Large intestine (tissue), 3 donors: ENCODE data around the gene GABBR1. TPM values are rescaled to one million over a fixed set of nuclear protein-coding genes. Genes with fewer than 3 reads are reported as not detected.

Experiments used
- DNase-seq, 2 donors: peaks; one replicate each; pipeline versions ENCODE4 v3.0.0 to v3.0.0-alpha.2; 2013
- H3K27ac ChIP-seq: one replicate; pipeline ENCODE4 v1.5.1; 2013; ENCODE audit warnings: low read length
- H3K27me3 ChIP-seq: 2 replicates; pipeline ENCODE4 v1.6.1; 2013; ENCODE audit warnings: low read length; ENCODE audit not compliant: control insufficient read depth, insufficient read depth
- H3K36me3 ChIP-seq: 2 replicates; pipeline ENCODE4 v1.6.1; 2013; ENCODE audit warnings: low read length; ENCODE audit not compliant: control insufficient read depth, insufficient read depth
- H3K4me1 ChIP-seq: one replicate; pipeline ENCODE4 v1.6.1; 2013; ENCODE audit warnings: low read length; ENCODE audit not compliant: control insufficient read depth, insufficient read depth
- H3K4me3 ChIP-seq: one replicate; pipeline ENCODE4 v1.5.1; 2013; ENCODE audit warnings: low read length
- H3K9me3 ChIP-seq: one replicate; pipeline ENCODE4 v1.6.1; 2013; ENCODE audit warnings: mild to moderate bottlenecking, low read depth, low read length, moderate library complexity; ENCODE audit not compliant: control insufficient read depth
- WGBS: methylation state at CpG from one replicate; pipeline ENCODE4 v1.1.5; 2013; ENCODE audit warnings: low lambda C conversion rate; ENCODE audit not compliant: insufficient coverage; 5-methylcytosine and 5-hydroxymethylcytosine counted together
- polyA plus RNA-seq: library from polyadenylated mRNA; unstranded; fragments of 120-200 nt; gene quantifications from one replicate; pipeline ENCODE4 v1.2.1, GENCODE V29; 2013

The GABBR1 gene
- polyA plus RNA-seq, 1 donor, result 35.9 TPM

DNA sequence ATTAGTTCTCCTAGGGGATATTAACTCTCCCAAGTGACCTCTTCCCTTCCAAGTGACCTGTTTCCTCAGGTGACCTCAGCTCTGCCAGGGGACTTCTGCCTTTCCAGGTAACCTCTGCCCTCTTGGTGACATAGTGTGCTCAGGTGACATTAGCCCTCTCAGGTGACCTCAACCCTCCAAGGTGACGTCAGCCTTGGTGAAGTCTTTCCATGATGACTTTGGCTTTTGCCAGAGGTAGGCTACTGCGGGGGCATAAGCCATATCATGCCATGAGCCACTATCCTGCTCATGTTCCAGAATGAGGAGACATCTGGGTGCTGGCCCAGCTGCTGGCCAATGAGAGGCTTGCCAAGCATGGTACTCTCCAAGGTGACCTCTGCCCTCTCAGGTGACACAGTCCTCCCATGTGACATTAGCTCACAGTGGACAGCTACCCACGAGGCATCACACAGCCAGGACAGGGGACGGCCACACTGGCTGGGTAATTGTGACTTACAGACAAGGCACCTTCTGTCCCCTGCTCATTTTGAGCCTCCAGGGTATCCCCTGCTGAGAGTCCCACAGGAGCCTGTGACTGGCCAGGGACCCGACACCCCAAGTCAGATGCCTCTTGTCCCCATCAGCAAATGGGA lies 104.6 kb downstream of the GABBR1 start:
- no peaks in the 10 kb centered on the region for H3K36me3 ChIP-seq
- WGBS, result no CpG with 5 or more reads among the region's 5 CpGs

DNA sequence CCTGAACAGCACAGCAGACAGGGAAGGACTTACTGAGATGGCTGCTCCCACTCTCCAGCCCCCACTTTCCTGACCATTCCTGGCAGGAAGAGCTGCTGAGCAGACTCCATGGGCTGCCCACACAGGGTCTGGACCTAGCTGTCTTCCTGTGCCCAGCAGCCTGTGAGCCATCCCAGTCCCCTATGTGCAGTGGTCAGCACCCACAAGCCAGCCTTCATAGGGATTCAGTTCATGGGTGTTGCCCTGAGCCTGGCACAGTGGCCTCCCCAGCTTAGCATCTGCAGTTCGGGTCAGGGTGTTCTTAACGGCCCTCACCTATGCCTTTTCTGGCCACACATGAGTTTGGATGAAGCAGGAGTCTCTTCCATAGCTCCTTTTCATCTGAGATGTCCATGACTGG lies 105.4 kb downstream of the GABBR1 start:
- Histone ChIP-seq H3K36me3 (no peaks in the 10 kb centered on the region), H3K9me3 (no peaks in the 10 kb centered on the region), H3K4me1 (no peaks in the 10 kb centered on the region), H3K27ac (no peak overlapping the region), H3K4me3 (no peak overlapping the region), H3K27me3 (no peaks in the 10 kb centered on the region)
- WGBS, result no CpG with 5 or more reads among the region's 2 CpGs
- no peak for DNase-seq

More for the DNA sequence above, 104.6 kb downstream of the GABBR1 start:
- H3K4me1 ChIP-seq, result no peaks in the 10 kb centered on the region
- no peaks in the 10 kb centered on the region for H3K27me3 ChIP-seq
- H3K4me3 ChIP-seq, result no peak overlapping the region
- DNase-seq, result no peak
- no peak overlapping the region for H3K27ac ChIP-seq
- H3K9me3 ChIP-seq, result no peaks in the 10 kb centered on the region

DNA sequence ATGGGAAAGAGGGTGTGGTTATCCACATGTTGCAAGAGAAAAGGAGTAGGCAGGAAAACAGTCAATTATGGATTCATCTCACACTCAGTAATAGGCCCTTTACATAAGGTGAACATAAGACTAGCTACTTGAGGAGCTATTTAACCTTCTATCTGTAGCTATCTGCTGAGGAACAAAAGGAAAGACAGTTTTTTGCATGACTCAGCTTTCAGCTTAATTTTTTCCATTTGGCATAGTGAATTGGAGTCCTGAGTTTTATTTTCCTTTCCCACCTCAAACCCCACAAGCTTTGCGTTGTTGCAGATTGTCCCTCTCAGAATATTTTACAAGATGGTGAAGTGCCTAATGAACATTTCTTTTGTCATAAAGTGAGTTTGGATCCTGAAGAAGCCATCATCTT lies 105.9 kb downstream of the GABBR1 start:
- Histone ChIP-seq H3K27me3 (no peaks in the 10 kb centered on the region), H3K4me3 (no peak overlapping the region), H3K36me3 (no peaks in the 10 kb centered on the region), H3K9me3 (no peaks in the 10 kb centered on the region), H3K27ac (no peak overlapping the region), H3K4me1 (no peaks in the 10 kb centered on the region)
- no CpG with 5 or more reads among the region's 1 CpG for WGBS
- no peak for DNase-seq

DNA sequence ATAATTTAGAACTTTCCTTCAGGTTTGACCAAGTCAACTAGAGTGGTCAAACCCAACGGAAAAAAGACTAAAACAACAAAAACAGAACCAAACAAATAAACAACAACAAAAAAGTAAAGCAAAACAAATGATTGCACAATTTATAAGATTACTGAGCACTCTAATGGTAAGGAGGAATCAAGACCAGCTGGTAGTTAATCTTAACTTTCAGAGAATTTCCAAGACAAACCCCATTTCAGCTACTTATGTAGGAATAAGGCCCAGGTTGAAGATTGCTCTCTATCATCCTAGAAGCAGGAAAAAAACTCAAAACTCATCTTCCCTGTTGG lies 107.7 kb downstream of the GABBR1 start:
- Histone ChIP-seq H3K4me3 (no peak overlapping the region), H3K9me3 (no peaks in the 10 kb centered on the region), H3K4me1 (no peaks in the 10 kb centered on the region), H3K27ac (no peak overlapping the region), H3K27me3 (no peaks in the 10 kb centered on the region), H3K36me3 (no peaks in the 10 kb centered on the region)
- WGBS, result 45% methylated on average over 1 of the region's 1 CpG
- DNase-seq, result no peak

DNA sequence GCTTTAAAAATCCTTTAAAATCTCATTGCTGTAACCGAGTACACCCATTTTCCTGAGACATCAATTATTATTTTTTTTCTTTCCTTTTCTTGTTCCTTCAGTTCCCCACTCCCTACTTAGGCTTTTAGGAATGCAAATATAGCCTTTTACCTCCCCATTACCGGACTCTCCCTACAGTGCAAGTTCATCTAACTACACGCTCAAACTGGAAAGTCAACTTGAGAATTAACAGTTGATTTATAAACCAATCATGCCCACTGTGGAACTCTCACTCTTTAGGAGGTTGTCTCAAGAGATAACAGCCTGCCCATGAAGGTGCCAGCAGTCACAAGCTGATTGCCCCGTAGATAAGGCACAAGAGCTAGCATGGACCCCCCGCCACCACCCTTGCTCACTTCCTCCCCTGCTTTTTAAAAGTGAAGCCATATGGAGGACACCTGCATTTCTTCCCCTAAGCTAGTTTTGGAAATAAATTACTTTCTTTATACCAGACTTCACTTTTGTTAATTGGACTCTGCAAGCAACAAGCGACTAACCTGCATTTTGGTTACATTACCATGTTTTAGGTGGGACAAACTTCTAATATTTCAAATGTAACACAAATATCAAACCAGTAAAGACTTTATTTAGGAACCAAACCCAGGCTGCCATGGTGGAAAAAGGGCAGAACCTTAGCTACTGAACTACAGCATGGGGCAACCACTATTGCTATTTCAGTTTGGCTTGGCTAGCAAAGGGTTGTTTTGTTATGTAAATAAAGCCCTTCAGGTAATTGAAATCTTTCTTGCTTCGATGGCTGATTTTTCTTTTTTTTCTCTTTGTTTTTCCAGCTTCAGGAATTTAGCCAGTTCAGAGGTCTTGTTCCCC lies 108.3 kb downstream of the GABBR1 start:
- Histone ChIP-seq H3K9me3 (no peaks in the 10 kb centered on the region), H3K4me3 (no peak overlapping the region), H3K4me1 (no peaks in the 10 kb centered on the region), H3K27me3 (no peaks in the 10 kb centered on the region), H3K36me3 (no peaks in the 10 kb centered on the region), H3K27ac (no peak overlapping the region)
- WGBS, result 68% methylated on average over 3 of the region's 7 CpGs
- DNase-seq, result no peak

DNA sequence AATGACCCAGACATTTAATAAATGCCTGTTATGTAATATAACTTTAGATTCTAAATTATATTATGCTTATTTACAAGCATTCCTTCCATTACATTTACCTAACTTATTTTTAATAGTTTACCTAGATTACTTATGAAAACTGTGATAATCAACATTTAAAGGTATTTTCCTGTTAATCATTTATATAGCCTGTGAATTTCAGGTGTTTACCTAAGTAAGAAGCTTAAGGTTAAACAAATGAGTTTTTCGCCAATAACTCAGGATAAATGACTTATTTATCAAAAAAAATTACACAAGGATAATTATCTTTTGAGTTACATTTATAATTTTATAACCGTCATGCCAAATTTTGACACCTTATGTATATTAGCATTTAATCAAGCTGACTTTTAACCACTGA lies 108.9 kb downstream of the GABBR1 start:
- Histone ChIP-seq H3K9me3 (no peaks in the 10 kb centered on the region), H3K27ac (no peak overlapping the region), H3K4me3 (no peak overlapping the region), H3K4me1 (no peaks in the 10 kb centered on the region), H3K27me3 (no peaks in the 10 kb centered on the region), H3K36me3 (no peaks in the 10 kb centered on the region)
- WGBS, result 71% methylated on average over 2 of the region's 2 CpGs
- DNase-seq, result no peak

DNA sequence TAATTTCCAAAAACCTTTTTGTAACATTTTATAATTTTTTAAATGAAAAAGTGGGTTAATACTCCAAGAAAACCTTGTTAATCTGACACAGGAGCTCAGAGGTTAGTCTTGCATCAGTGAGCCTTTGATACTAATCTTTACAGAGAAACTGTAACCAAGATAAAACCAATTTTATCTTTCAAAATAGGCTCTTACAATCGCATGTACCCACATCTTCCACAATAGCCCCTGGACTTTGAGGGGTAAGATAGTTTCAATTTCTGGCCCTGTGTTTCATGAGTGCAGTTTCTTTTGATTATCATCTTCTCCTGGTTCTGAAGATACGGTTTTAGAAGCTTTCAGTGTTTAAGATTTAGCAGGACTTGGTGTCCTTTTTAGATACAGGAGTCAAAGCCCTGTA lies 110.8 kb downstream of the GABBR1 start:
- no peak overlapping the region for H3K27ac ChIP-seq
- H3K36me3 ChIP-seq, result no peaks in the 10 kb centered on the region
- no peak for DNase-seq
- no peak overlapping the region for H3K4me3 ChIP-seq
- WGBS, result 75% methylated on average over 1 of the region's 2 CpGs
- no peaks in the 10 kb centered on the region for H3K4me1 ChIP-seq
- H3K27me3 ChIP-seq, result no peaks in the 10 kb centered on the region
- no peaks in the 10 kb centered on the region for H3K9me3 ChIP-seq

DNA sequence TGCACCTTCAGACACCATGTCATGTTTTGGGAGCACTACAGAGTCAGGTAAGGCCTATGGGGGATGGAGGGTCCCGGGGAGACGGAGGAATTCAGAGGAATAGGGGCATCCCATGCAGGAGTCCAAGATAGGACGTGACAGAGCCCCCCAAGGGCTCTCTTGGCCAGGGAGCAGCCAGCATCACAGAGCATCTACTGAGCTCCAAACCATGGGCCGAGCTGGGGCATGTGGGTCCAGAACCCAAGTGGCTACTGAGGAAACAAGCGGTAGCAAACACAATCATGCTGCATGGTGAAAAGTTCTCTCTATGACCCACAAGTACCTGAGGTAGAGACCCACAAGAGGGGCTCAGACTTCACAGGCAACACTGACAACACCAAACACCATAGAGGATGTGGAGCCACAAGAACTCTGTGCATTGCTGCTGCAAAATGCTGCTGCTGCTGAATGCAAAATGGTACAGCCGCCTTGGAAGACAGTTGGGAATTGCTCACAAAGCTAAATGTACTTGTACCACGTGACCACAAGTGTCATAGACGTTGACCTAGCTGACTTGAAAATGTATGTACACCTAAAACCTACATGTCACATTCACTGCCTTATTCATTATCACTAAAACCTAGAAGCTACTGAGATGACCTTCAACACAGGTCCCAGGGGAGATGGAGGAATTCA lies 111.8 kb downstream of the GABBR1 start:
- no peaks in the 10 kb centered on the region for H3K27me3 ChIP-seq
- no CpG with 5 or more reads among the region's 8 CpGs for WGBS
- H3K9me3 ChIP-seq, result no peaks in the 10 kb centered on the region
- DNase-seq, result no peak
- no peak overlapping the region for H3K27ac ChIP-seq
- no peaks in the 10 kb centered on the region for H3K36me3 ChIP-seq
- no peaks in the 10 kb centered on the region for H3K4me1 ChIP-seq
- H3K4me3 ChIP-seq, result no peak overlapping the region

DNA sequence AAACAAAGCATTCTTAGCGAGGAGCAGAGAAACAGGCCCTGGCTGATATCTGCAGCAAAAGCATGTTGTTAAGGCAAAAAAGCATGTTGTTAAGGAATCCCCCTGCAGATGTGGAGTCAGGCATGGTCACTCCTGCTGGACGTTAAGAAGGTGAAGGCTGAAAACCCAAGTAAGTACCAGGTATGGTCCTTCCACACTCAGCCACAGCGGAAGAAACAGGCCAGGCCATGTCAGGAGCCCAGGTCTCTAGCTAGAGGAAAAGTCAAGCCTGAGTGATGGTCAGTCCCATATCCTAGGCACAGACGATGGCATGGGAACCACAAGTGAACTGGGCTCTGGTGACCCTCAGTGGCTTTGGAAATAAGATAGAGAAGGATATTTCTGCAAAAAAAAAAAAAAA lies 112.8 kb downstream of the GABBR1 start:
- no peaks in the 10 kb centered on the region for H3K36me3 ChIP-seq
- 100% methylated on average over 1 of the region's 4 CpGs for WGBS
- H3K9me3 ChIP-seq, result no peaks in the 10 kb centered on the region
- H3K27me3 ChIP-seq, result no peaks in the 10 kb centered on the region
- no peak overlapping the region for H3K4me3 ChIP-seq
- H3K27ac ChIP-seq, result no peak overlapping the region
- no peak for DNase-seq
- H3K4me1 ChIP-seq, result no peaks in the 10 kb centered on the region

DNA sequence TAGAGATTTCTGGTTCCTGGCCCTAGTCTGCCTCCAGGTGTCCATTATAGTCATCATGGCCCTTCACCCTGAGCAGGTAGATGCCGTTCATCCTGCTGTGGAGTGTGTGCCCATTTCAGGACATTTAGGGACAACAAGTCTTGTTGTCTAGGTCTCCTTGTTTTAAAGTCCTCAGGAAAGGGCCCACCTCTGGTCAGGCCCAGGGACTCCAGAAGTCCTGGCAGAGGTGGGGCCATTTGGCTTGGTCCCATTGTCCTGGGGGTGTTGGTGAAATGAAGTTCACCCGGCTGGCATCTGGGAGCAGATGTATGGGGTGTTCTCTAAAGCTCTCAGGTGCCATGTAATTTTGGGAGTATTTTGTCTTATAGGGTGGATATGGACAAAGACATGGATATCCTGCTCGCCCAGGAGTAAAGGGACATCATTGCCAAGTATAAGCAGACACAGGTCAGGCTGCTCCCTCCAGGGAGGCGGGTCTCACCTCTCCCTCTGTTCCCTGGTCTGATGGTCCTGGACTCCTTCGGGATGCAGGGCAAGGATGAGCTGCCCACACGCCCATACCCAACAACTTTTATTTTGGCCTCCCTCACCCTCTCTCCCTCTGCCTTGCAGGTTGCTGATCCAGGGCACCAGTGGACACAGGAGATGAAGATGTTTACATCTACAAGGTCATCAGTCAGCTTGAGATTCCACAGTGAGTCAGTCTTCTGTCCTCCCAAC lies 113.5 kb downstream of the GABBR1 start:
- Histone ChIP-seq H3K36me3 (no peaks in the 10 kb centered on the region), H3K27ac (no peak overlapping the region), H3K9me3 (no peaks in the 10 kb centered on the region), H3K27me3 (no peaks in the 10 kb centered on the region), H3K4me3 (no peak overlapping the region), H3K4me1 (no peaks in the 10 kb centered on the region)
- no CpG with 5 or more reads among the region's 6 CpGs for WGBS
- DNase-seq, result no peak
